GM18517 (cell line): ENCODE measurements around the gene ADSL.
"Not testable (repeated sequence)": the region's sequence is repeated elsewhere in the genome, so short reads cannot be mapped to it uniquely, and the experiment has no call there.

Experiments
- ATAC-seq: cut with Tn5 transposase; IDR thresholded peaks from one replicate; pipeline ENCODE4 v1.9.1; 2021; ENCODE audit warnings: mild to moderate bottlenecking, moderate library complexity; ENCODE audit not compliant: unreplicated experiment

Gene ADSL

DNA sequence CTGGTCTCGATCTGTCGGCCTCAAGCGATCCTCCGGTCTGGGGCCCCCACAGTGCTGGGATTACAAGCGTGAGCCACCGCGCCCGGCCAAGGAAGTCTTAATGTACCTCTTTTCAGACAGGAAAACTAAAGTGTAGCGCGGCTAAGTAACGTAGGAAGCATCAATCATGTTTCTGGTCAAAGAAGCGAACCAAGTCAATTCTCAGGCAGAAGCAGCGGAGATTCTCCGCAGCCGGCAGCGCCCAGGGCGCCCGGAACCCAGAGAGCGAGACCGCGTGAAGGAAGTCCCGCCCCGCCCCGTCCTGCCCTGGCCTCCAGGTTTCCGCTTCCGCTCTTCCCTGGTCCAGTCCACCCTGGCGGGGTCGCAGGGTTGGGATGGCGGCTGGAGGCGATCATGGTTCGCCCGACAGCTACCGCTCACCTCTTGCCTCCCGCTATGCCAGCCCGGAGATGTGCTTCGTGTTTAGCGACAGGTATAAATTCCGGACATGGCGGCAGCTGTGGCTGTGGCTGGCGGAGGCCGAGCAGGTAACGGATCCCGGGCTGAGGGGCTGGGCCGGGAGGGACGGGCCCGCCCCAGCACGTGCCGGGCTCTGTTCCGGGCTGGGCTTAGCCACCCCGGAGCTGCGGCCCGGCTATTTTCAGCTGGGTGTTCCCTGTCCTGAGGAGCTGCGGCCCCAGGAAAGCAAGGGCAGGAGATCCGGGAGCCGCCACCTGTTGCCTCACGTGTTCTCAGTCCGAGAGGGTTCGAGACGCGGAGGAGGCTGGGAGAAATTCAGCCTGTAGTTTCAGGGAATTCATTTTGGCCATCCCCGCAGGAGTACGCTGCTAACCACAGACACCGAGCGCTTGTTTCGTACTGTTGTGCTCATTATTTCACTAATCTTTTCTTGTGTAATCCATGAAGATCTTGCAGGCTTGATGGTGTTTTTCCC is at the start of gene ADSL:
Gene ADSL, plus strand, starts transcription at position 316 of the 934 bp plus-strand sequence. Its CDS starts 59 bp downstream, at position 375.
- ATAC-seq, result peak; percentile 71

DNA sequence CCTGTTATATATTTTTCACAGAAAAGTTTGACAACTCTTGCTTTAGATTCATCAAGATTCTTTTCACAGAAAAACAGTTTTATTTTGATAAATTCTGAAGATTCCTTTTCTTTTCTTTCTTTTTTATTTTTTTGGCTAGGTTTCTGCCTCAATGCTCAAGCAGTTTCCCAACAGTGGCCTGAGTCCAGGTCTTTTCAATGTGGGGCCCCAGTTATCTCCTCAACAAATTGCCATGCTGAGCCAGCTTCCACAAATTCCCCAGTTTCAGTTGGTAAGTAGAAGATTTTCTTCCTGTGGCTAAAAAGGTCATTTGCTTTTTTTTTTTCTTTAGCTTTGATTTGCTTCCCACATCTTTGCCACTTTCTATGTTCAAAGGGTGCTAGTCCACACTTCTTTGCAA is 46.0 kb upstream of the ADSL start:
- no peak for ATAC-seq

- ATAC-seq, result peak; percentile 63
Observed at GRCh38 chr22:40300884-40301672, 45.2 kb upstream of the ADSL start.

DNA sequence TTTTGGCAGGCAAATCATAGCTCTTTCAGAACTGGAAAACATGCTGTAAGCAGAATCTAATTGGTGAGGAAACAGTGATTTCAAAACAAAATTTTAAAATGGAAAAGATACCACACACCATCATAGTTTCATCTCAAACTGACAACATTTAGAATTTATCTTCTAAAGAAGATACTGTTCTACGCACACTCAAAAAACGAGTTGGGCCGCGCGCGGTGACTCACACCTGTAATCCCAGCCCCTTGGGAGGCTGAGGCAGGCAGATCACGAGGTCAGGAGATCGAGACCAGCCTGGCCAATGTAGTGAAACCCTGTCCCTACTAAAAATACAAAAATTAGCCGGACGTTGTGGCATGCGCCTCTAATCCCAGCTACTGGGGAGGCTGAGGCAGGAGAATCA is 44.2 kb upstream of the ADSL start:
- no peak for ATAC-seq

DNA sequence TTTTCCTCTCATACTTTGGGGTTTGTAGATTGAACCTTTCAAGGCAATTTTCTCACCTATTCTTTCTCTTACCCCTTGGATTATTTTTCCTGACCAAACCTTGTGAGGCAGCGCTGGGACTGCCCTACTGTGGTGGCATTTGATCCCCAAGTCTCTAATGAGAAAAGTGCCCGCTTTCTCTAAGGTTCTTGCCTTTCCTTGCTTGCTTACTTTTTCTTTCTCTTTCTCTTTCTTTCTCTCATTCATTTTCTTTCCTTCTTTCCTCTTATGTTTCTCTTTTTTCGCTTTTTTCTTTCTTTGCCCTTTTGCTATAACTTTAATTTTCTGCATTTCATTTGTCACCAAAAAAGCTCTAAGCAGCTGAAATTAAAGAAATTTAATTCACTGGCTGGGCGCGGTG is 40.7 kb upstream of the ADSL start:
- no peak for ATAC-seq

- no peak for ATAC-seq
Observed at GRCh38 chr22:40308999-40309573, 37.2 kb upstream of the ADSL start.

- no peak for ATAC-seq
Observed at GRCh38 chr22:40309631-40310030, 36.7 kb upstream of the ADSL start.

GRCh38 chr22:40310081-40310767 is 36.1 kb upstream of the ADSL start:
- ATAC-seq, result no peak

DNA sequence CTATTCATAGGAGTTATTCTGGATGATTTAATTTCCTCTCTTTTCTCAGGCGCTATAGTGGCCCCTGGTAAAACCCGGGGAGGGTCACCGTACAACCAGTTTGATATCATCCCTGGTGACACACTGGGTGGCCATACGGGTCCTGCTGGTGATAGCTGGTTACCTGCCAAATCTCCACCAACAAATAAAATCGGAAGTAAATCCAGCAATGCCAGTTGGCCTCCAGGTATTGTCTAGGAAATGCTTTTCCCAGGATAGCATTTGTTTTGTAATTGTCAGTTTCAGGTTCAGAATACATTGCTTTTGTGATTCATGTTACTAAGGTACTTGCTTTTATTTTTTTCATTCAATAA is 35.6 kb upstream of the ADSL start:
- ATAC-seq, result no peak

GRCh38 chr22:40311646-40312045 is 34.7 kb upstream of the ADSL start:
- ATAC-seq, result not testable (repeated sequence)

- no peak for ATAC-seq
Observed at GRCh38 chr22:40312050-40312449, 34.2 kb upstream of the ADSL start.

DNA sequence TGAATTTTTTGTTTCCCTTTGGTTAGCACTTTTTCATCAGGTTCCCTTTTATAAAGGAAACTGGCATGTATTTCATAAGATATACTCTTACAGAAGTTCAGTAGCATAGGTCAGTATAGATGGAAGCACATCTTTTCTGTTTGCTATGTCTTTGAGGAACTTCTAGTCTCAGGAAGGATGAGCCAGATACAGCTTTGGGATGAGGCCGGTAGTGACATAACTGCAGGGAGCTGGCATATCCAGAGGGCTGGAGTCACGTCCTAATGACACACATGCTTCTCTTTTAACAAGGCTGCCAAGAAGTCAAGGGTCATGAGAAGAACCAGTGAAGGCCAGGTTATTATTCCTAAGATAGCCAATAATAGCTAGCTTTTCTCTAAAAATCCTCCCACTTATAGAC is 33.3 kb upstream of the ADSL start:
- ATAC-seq, result no peak

DNA sequence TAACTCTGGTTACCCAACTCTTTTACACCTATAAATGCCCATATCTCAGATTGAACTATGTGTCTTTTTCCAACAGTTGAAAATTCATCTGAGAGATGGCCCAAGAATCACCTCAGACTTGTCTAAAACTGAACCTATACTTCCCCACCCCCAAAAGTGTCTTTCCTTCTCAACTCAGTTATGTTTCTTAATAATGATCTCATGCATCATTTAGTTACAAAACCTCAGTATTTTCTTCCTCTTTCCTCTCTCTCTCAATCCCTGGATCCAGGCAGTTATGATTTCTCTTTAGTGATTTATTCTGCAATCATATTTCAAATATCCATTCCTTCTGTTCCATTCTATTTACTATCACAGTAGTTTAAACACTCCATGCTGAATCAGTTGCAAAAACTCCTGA is 32.3 kb upstream of the ADSL start:
- no peak for ATAC-seq

DNA sequence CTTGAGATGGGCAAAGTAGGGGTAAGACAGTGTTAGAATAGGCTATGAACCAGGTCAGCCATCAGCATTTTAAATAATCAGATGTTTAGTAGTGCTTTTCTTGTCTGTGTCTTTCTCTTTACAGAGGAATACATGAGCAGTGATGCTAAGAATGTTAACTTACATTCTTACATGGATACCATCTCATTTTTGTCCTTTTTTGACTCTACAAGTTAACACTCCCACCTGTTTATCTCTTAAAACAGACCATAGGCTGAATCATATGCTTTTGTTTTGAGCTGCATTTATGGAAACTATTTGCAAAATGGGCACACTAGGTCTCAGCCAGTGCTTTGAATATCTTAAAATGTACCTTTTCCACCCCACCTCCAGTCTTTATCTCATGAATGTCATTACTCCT is 25.6 kb upstream of the ADSL start:
- no peak for ATAC-seq

DNA sequence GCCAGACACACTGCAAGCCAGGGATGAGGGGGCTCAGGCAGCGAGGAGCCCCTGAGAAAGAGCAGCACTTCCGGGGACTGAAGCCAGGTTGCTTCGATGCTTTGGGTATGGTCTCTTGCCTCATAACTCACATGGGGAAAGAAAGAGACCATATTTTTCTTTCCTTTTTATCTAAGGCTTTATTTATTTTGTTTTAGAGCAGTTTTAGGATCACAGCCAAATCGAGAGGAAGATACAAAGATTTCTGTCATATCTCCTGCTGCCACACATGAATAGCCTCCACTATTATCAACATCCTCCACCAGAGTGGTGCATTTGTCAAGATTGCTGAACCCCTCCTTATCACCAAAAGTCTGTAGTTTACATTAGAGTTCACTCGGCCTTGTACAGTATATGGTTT is 24.3 kb upstream of the ADSL start:
- ATAC-seq, result no peak

- no peak for ATAC-seq
Observed at GRCh38 chr22:40322818-40323447, 23.4 kb upstream of the ADSL start.

DNA sequence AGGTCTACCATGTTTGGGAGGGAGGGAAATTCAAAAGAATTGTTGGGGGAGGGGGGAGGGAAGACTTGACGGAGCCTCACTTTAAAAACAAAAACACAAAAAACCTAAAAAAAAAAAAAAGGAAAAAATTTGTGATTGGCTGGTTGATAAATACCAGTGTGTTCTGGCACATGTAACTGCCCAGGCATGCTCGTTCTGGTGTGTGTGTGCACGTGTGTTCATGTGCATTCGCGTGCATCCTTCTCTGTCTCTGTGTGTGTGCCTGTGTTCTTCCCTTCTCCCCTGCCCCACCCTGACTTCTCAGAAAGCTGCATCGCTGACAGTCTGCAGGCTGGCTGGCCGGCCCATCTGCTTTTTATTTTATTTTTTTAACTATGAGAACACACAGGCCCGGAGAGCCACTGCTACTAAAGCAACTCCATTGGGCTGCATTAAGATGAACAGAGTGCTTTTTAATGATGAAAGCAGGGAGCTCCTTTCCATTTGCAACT is 22.6 kb upstream of the ADSL start:
- ATAC-seq, result no peak

GRCh38 chr22:40324468-40325305 is 21.6 kb upstream of the ADSL start:
- ATAC-seq, result no peak

DNA sequence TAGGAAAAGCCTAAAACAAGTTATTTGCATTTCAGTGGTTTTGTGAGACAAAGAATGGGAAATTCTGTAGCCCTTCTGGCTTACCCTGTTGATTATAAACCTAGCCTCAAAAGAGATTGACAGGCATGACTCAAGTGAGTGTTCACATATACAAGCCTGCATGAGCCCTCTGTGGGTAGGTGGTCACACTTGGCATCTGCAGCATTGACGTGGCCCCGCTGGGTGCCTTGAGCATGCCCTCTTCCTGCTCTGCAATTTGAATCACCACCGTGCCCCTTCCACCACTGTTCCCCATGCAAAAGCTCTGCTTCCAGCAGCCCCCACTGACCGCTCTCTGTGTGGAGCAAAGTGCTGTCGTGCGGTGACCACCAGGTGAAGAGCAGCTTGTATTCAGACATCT is 21.0 kb upstream of the ADSL start:
- no peak for ATAC-seq
